PFSK-1 (cell line): Measurements from ENCODE around the gene PCSK6.

Source experiments
- FOXP2 ChIP-seq: optimal IDR thresholded peaks from 2 replicates; pipeline ENCODE3; 2011; ENCODE audit warnings: borderline replicate concordance, control low read depth, inconsistent platforms; ENCODE audit not compliant: insufficient read depth; ENCODE audit errors: extremely low read length, extremely low read depth
- POLR2AphosphoS5 ChIP-seq: IDR thresholded peaks from 2 replicates; pipeline ENCODE4 v1.6.1; 2012; ENCODE audit warnings: low read depth, mild to moderate bottlenecking, control low read depth, low read length, moderate library complexity
- REST ChIP-seq, 2 experiments: IDR thresholded peaks; 2 replicates each; pipeline versions ENCODE4 v1.6.1 to v1.8.0; 2011 to 2012; ENCODE audit warnings: low read depth in 2 of 2, low read length in 2 of 2, control low read depth in 1 of 2, inconsistent platforms in 1 of 2, mild to moderate bottlenecking in 1 of 2, moderate library complexity in 1 of 2; ENCODE audit not compliant: insufficient read depth in 1 of 2
- SIN3A ChIP-seq: IDR thresholded peaks from 2 replicates; pipeline ENCODE4 v1.6.1; 2012; ENCODE audit warnings: mild to moderate bottlenecking, low read length, moderate library complexity, borderline replicate concordance; ENCODE audit not compliant: insufficient read depth
- TAF1 ChIP-seq: IDR thresholded peaks from 2 replicates; pipeline ENCODE4 v1.6.1; 2012; ENCODE audit warnings: low read length, control low read depth, borderline replicate concordance; ENCODE audit not compliant: insufficient read depth

DNA sequence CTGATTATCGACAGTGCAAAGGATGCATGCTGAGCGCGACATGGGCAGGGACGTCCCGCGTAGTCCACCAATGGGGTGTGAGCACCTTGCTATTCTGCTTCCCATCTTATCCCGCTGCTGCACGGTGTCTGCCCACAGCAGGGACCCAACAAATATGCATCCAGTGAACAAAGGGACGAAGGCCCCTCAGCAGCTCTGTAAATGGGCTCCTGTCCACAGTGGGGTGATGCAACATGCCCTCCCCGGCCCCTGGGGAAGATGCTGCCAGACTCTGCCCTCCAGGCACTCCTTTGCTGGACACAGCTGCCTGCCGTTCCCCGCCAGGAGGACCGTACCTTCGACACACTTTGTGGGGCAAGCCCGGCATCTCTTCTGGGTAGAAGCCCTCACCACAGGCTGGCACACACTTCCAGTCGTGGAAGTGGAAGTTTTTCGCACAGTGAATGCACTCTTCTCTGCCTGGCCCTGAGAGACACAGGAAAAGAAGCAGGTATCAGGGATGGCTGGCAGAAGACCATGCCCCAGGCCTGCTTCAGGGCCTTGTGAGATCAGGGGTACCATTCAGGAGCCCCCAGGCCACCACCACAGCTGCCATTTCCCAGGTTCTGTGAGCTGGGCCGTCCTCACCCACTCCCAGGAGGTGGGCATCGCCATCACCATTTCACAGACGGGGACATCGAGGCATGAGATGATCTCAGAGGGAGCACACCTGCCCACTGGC lies 176.3 kb downstream of the PCSK6 start:
- no peak for TF ChIP-seq POLR2AphosphoS5
- TF ChIP-seq TAF1, result no peak
- TF ChIP-seq REST (IDR thresholded peaks at IDR 0.05; ENCODE audit: insufficient read depth in 1 of 2, low read depth in 2 of 2, low read length in 2 of 2), result no peak
- TF ChIP-seq SIN3A, result no peak
- no peak for TF ChIP-seq FOXP2
